Measurements from ENCODE around the gene ADIPOQ.

DNA sequence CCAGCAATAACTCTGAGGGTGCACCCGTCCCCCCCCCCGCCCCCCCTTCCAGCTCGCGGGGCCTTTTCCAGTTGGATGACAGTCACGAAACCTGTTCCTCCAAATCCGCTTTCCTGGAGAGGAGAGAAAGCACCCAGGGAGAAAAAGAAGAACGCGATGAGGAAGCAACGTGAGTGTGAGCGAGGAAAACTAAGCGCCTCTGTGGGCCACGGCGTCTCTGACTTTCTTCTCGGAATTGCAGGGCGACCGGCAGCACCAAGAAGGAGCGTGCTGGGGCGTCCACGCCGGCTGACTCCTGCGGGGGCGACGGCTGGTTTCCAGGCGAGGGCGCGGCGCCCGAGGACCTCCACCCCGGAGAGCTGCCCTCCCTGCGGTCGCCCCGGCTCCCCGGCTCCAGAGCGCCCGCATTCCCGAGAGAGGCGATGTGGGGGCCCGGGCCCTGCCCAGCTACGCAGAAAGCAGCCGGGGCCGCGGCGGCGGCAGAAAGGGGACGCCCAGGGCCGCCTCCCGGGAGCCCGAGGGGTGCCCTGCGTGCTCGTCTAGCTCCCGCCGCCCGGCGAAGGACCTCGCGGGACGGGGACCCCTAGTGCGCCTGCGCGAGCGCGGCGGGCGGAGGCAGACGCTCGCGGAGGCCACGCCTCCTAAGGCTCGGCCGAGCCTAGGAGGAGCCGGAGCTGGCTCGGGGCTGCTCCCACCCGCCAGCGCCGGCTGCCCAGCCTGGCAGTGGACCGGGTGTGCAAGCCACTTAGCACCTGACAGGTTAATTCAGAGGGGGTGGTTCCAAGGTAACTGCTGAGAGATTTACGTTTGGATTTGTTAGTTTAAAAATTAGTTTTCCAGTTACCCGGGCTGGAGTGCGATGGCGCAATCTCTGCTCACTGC is 15.3 kb upstream of the ADIPOQ start:
- TF ChIP-seq POLR2A (IDR thresholded peaks at IDR 0.05) = no peak
- no peak for TF ChIP-seq EP300 (IDR thresholded peaks at IDR 0.05)
